OCI-LY7 (cell line): Measurements from ENCODE around the gene ALG9. TPM values are rescaled to one million over a fixed set of nuclear protein-coding genes. Genes with fewer than 3 reads are reported as not detected.

Experiments used
- BruUV-seq: library from RNA; stranded (reverse); fragments of 400-500 nt; replicated peaks from 2 replicates; lab custom pipeline; 2021; lab: Mats Ljungman, UMichigan
- CTCF ChIA-PET: fragments of 300-600 bp; sonication (Branson Sonifier 250); formaldehyde crosslinking; loops from one replicate; lab custom pipeline; 2022; ENCODE audit warnings: antibody characterized with exemption; ENCODE audit not compliant: unreplicated experiment; lab: Charles Lee
- POLR2A ChIA-PET: fragments of 300-600 bp; sonication (Branson Sonifier 250); formaldehyde crosslinking; loops from one replicate; lab custom pipeline; 2022; ENCODE audit warnings: antibody characterized with exemption; lab: Charles Lee
- DNase-seq: peaks from one replicate; pipeline ENCODE4 v3.0.0-alpha.2; 2015; ENCODE audit warnings: low spot score
- H2AFZ ChIP-seq: fragments of 200-600 bp; sonication (generic), shearing (Covaris generic); 2 replicates; pipeline ENCODE4 v1.6.1; 2014; ENCODE audit warnings: mild to moderate bottlenecking, antibody characterized with exemption, low read length, moderate library complexity
- H3K27ac ChIP-seq: fragments of 200-600 bp; sonication (generic); 2 replicates; pipeline ENCODE4 v1.5.1; 2014; ENCODE audit warnings: mixed run types, low read depth, mild to moderate bottlenecking, moderate library complexity, low read length, inconsistent platforms; ENCODE audit not compliant: poor library complexity, severe bottlenecking
- H3K36me3 ChIP-seq: fragments of 200-600 bp; sonication (generic); 2 replicates; pipeline ENCODE4 v1.6.1; 2014; ENCODE audit warnings: mild to moderate bottlenecking, antibody characterized with exemption, low read length, moderate library complexity, mixed read lengths; ENCODE audit not compliant: insufficient read depth
- H3K4me1 ChIP-seq: fragments of 200-600 bp; sonication (generic); 2 replicates; pipeline ENCODE4 v1.5.1; 2014; ENCODE audit warnings: mild to moderate bottlenecking, low read length; ENCODE audit not compliant: insufficient read depth, poor library complexity, severe bottlenecking
- H3K4me2 ChIP-seq: fragments of 200-600 bp; sonication (generic); 2 replicates; pipeline ENCODE4 v1.6.1; 2014; ENCODE audit warnings: mild to moderate bottlenecking, low read length
- H3K4me3 ChIP-seq: fragments of 200-600 bp; sonication (generic); 2 replicates; pipeline ENCODE4 v1.5.1; 2014; ENCODE audit warnings: mild to moderate bottlenecking, low read depth, low read length; ENCODE audit not compliant: poor library complexity, severe bottlenecking
- H3K79me2 ChIP-seq: fragments of 200-600 bp; sonication (generic); 2 replicates; pipeline ENCODE4 v1.6.1; 2016; ENCODE audit warnings: low read depth, mild to moderate bottlenecking, low read length, moderate library complexity, mixed read lengths; ENCODE audit not compliant: insufficient read depth
- H3K9me2 ChIP-seq: fragments of 200-600 bp; sonication (generic); 2 replicates; pipeline ENCODE4 v1.6.1; 2016; ENCODE audit warnings: mild to moderate bottlenecking, low read length, mixed read lengths; ENCODE audit not compliant: insufficient read depth
- H3K9me3 ChIP-seq: fragments of 200-600 bp; sonication (generic); 2 replicates; pipeline ENCODE4 v1.6.1; 2014; ENCODE audit warnings: mild to moderate bottlenecking, mixed run types, low read length, mixed read lengths
- H4K20me1 ChIP-seq: fragments of 200-600 bp; sonication (generic); 2 replicates; pipeline ENCODE4 v1.6.1; 2014; ENCODE audit warnings: mild to moderate bottlenecking, antibody characterized with exemption, low read length, moderate library complexity, mixed read lengths; ENCODE audit not compliant: insufficient read depth
- CTCF ChIP-seq: fragments of 200-600 bp; sonication (generic); conservative IDR thresholded peaks from 2 replicates; pipeline ENCODE4 v1.5.1; 2014; ENCODE audit warnings: mild to moderate bottlenecking, antibody characterized with exemption, low read length, moderate library complexity, mixed read lengths
- EZH2phosphoT487 ChIP-seq: fragments of 200-600 bp; sonication (generic); IDR thresholded peaks from 2 replicates; pipeline ENCODE4 v1.6.1; 2018; ENCODE audit warnings: low read depth, borderline replicate concordance, mild to moderate bottlenecking, mixed run types, antibody characterized with exemption, low read length, moderate library complexity, mixed read lengths
- intact Hi-C: fragments of 100-400 bp; cut with micrococcal nuclease; formaldehyde crosslinking; loops from one replicate; pipeline ENCODE4 v1.10.0; 2022; ENCODE audit not compliant: unreplicated experiment
- total RNA-seq, 2 experiments: library from RNA; depleted of rRNA in 1 of 2; stranded (reverse); fragments of >200 nt in 1 of 2; shearing (Covaris generic) in 1 of 2; gene quantifications; 2 replicates each; pipeline ENCODE4 v1.2.3, GENCODE V29; 2014 to 2022

Gene ALG9
- total RNA-seq, 2 experiments from 2014 or later = 16.8 to 21.6 TPM

DNA sequence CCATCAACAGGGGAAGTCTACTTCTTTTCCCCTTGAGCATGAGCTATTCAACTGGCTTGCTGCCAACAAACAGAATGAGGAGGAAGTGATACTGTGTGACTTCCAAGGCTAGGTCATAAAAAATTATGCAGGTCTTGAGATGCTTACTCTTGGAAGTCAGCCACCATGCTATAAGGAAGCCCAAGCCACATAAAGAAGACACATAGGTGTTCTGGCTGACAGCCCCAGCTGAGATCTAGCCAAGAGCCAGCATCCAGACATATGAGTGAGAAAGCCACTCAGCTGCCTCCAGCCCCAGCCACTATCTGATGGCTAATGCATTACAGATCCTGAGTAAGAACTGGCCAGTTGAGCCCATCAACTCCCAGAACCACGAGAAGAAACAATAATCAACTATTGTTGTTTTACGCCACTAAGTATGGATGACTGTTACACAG is 74.2 kb downstream of the ALG9 start:
- no peaks in the 10 kb centered on the region for H4K20me1 ChIP-seq
- peaks cover 7% of the 10 kb centered on the region for H3K36me3 ChIP-seq
- DNase-seq = peak; percentile 75
- no peak overlapping the region for H3K4me3 ChIP-seq
- peaks cover 13% of the 10 kb centered on the region for H3K4me1 ChIP-seq
- H3K79me2 ChIP-seq = no peaks in the 10 kb centered on the region
- no peak overlapping the region for H3K4me2 ChIP-seq
- H2AFZ ChIP-seq = no peak overlapping the region
- CTCF ChIA-PET = no interaction called here
- TF ChIP-seq CTCF (no peak), EZH2phosphoT487 (no peak)
- no peaks in the 10 kb centered on the region for H3K9me3 ChIP-seq
- no peak overlapping the region for H3K27ac ChIP-seq
- POLR2A ChIA-PET = interaction anchor here (0.5 kb wide), 2 partner anchors 74 to 350 kb away, joined by 3 to 4 read pairs; partner anchors contain the start of gene ALG9
- H3K9me2 ChIP-seq = no peaks in the 10 kb centered on the region
- intact Hi-C loops = no loop called here
- BruUV-seq = no TSS peak

DNA sequence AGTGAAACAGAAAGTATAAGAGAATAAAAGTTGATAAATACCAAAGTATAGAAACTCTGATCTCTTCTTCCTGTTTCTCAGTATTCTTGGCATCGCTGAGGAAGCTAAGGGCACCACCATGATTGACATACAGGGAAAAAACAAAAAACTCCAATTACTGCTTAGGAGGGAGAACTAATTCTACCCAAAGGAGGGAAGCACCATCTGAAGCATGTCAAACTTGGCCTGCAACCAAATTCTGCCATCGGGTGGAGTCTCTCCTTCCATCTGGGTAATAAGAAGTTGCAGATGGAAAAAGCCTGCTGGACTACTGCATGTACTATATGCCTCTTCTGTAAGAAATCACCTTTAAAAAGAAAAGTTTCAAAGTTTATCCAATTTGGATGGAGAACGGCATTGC is 74.7 kb downstream of the ALG9 start:
- intact Hi-C loops = no loop called here
- Histone ChIP-seq H4K20me1 (no peaks in the 10 kb centered on the region), H3K79me2 (no peaks in the 10 kb centered on the region), H3K4me3 (no peak overlapping the region), H3K4me2 (no peak overlapping the region), H3K36me3 (peaks cover 7% of the 10 kb centered on the region), H3K9me3 (no peaks in the 10 kb centered on the region), H3K9me2 (no peaks in the 10 kb centered on the region), H3K27ac (no peak overlapping the region), H2AFZ (no peak overlapping the region), H3K4me1 (peaks cover 13% of the 10 kb centered on the region)
- ChIA-PET CTCF (no interaction called here), POLR2A (interaction anchor here (0.6 to 1.1 kb wide), 5 partner anchors 17 to 1491 kb away, joined by 3 to 4 read pairs (median 3); no protein-coding TSS in a partner anchor)
- no TSS peak for BruUV-seq
- TF ChIP-seq CTCF (no peak), EZH2phosphoT487 (no peak)
- no peak for DNase-seq

DNA sequence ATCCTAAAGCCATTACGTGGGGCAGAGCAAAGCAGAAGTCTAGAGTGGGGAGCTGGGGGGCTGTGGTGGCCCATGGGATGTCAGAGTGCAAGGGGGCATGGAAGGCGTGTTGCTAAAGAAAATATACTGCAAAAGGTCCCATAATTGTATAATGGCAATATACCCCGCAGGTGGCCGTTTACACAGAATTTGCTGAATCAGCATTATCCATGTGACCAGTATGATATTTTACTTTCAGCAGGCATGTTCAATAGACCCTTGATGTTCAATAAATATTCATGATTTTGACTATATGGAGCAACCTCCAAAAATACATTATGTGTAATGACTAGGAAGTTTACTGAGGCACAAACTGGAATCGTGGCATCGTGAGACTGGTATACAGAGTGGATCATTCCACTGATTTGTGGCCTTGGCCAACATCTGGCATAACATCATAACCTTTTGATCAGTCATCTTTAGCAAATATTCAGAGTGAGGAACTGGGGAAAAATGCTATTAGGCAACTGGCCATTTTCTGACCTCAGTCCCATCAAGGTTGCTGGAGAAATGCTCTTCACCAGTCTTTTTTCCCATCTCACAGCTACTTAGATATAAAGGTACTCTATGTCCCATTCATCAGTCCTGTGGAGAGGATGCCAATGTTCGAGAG is 75.9 kb downstream of the ALG9 start:
- Histone ChIP-seq H4K20me1 (no peaks in the 10 kb centered on the region), H3K4me2 (no peak overlapping the region), H2AFZ (no peak overlapping the region), H3K79me2 (no peaks in the 10 kb centered on the region), H3K36me3 (peaks cover 7% of the 10 kb centered on the region), H3K4me1 (peaks cover 13% of the 10 kb centered on the region), H3K9me2 (no peaks in the 10 kb centered on the region), H3K4me3 (no peak overlapping the region), H3K27ac (no peak overlapping the region), H3K9me3 (no peaks in the 10 kb centered on the region)
- intact Hi-C loops = no loop called here
- BruUV-seq = no TSS peak
- ChIA-PET POLR2A (interaction anchor here (0.6 to 1.2 kb wide), 4 partner anchors 13 to 171 kb away, joined by 3 read pairs; no protein-coding TSS in a partner anchor), CTCF (no interaction called here)
- DNase-seq = no peak
- TF ChIP-seq CTCF = no peak
- TF ChIP-seq EZH2phosphoT487 = no peak
